ENCODE data around the gene APP. TPM values are rescaled to one million over a fixed set of nuclear protein-coding genes. Genes with fewer than 3 reads are reported as not detected.

Gene APP
- total and polyA plus RNA-seq, 10 of the 15 experiments (the other 5 are each of a cell fraction or from before 2014, with no cell fraction given), result 8.8 to 94.9 (median 51.0) TPM

DNA sequence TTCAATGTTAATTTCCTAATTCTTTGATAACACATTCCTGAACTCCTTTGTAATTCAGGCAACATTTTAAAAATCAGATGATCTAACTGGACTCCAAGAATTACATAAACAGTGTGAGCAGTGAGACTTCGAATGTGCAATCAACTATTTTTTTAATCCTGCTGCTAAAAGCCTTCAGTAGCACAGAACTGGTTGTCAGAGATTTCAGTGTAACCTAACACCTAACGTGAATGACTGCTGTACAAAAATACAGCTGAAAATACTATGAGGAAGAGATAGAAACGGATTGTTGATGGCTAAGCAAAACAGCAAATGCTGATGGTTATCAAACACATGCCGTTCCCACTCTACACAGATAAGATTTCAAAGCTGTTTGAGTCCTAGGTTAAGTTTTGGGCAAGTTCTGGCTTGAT is 46.1 kb downstream of the APP start:
- TF ChIP-seq, protein P1, sequence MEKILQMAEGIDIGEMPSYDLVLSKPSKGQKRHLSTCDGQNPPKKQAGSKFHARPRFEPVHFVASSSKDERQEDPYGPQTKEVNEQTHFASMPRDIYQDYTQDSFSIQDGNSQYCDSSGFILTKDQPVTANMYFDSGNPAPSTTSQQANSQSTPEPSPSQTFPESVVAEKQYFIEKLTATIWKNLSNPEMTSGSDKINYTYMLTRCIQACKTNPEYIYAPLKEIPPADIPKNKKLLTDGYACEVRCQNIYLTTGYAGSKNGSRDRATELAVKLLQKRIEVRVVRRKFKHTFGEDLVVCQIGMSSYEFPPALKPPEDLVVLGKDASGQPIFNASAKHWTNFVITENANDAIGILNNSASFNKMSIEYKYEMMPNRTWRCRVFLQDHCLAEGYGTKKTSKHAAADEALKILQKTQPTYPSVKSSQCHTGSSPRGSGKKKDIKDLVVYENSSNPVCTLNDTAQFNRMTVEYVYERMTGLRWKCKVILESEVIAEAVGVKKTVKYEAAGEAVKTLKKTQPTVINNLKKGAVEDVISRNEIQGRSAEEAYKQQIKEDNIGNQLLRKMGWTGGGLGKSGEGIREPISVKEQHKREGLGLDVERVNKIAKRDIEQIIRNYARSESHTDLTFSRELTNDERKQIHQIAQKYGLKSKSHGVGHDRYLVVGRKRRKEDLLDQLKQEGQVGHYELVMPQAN (conservative IDR thresholded peaks at IDR 0.05), result no peak
- TF ChIP-seq, protein P2, sequence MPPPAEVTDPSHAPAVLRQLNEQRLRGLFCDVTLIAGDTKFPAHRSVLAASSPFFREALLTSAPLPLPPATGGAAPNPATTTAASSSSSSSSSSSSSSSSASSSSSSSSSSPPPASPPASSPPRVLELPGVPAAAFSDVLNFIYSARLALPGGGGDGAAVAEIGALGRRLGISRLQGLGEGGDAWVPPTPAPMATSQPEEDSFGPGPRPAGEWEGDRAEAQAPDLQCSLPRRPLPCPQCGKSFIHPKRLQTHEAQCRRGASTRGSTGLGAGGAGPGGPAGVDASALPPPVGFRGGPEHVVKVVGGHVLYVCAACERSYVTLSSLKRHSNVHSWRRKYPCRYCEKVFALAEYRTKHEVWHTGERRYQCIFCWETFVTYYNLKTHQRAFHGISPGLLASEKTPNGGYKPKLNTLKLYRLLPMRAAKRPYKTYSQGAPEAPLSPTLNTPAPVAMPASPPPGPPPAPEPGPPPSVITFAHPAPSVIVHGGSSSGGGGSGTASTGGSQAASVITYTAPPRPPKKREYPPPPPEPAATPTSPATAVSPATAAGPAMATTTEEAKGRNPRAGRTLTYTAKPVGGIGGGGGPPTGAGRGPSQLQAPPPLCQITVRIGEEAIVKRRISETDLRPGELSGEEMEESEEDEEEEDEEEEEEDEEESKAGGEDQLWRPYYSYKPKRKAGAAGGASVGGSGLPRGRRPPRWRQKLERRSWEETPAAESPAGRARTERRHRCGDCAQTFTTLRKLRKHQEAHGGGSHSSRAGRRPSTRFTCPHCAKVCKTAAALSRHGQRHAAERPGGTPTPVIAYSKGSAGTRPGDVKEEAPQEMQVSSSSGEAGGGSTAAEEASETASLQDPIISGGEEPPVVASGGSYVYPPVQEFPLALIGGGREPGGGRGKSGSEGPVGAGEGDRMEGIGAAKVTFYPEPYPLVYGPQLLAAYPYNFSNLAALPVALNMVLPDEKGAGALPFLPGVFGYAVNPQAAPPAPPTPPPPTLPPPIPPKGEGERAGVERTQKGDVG (CRISPR knock-in tag; IDR thresholded peaks at IDR 0.05), result no peak
- TF ChIP-seq SP1 (IDR thresholded peaks at IDR 0.05; ENCODE audit: low read depth, low read length) (no peak), MEF2A (IDR thresholded peaks at IDR 0.05; ENCODE audit: insufficient read depth, low read depth, low read length) (no peak), RAD51 (IDR thresholded peaks at IDR 0.05) (no peak), CEBPB (IDR thresholded peaks at IDR 0.05; ENCODE audit: borderline replicate concordance in 1 of 2, low read depth in 2 of 2, low read length in 2 of 2) (no peak)
- TF ChIP-seq, protein P3, sequence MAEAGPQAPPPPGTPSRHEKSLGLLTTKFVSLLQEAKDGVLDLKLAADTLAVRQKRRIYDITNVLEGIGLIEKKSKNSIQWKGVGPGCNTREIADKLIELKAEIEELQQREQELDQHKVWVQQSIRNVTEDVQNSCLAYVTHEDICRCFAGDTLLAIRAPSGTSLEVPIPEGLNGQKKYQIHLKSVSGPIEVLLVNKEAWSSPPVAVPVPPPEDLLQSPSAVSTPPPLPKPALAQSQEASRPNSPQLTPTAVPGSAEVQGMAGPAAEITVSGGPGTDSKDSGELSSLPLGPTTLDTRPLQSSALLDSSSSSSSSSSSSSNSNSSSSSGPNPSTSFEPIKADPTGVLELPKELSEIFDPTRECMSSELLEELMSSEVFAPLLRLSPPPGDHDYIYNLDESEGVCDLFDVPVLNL (IDR thresholded peaks at IDR 0.05; ENCODE audit: low read depth, low read length), result no peak
- WGBS (ENCODE audit: insufficient coverage, insufficient replicate concordance, low lambda C conversion rate, missing lambda C conversion rate), result 18% methylated on average over 4 of the region's 4 CpGs
- Histone ChIP-seq H3K79me2 (ENCODE audit: control insufficient read depth, insufficient read depth, low read length) (no peaks in the 10 kb centered on the region), H3K9me3 (replicated peaks; ENCODE audit: control insufficient read depth, insufficient read depth, low read length) (no peaks in the 10 kb centered on the region), H2AFZ (ENCODE audit: control insufficient read depth, low read depth, low read length) (no peak overlapping the region), H4K20me1 (ENCODE audit: control insufficient read depth, insufficient read depth) (no peaks in the 10 kb centered on the region), H3K9ac (ENCODE audit: control insufficient read depth, insufficient read depth, low read length) (no peak overlapping the region), H3K4me2 (ENCODE audit: control insufficient read depth, insufficient read depth) (no peak overlapping the region), H3K27ac (ENCODE audit: control insufficient read depth, insufficient read depth) (no peak overlapping the region), H3K4me3 (no peak overlapping the region), H3K27me3 (replicated peaks in 1 of 2; ENCODE audit: control insufficient read depth in 2 of 2, insufficient read depth in 2 of 2, low read length in 1 of 2) (no peaks in the 10 kb centered on the region), H3K36me3 (ENCODE audit: control insufficient read depth in 2 of 2, insufficient read depth in 2 of 2, low read length in 1 of 2) (no peaks in the 10 kb centered on the region), H3K4me1 (ENCODE audit: control insufficient read depth, insufficient read depth, low read length) (no peaks in the 10 kb centered on the region)
- DNase-seq (ENCODE audit: low read depth, low spot score) (no peak), ATAC-seq (no peak), FAIRE-seq (no peak)
- intact Hi-C loops (cut with micrococcal nuclease; ENCODE audit: unreplicated experiment) (no loop called here), in situ Hi-C loops (cut with MboI) (no loop called here)
- no TSS peak for BruUV-seq (replicated peaks)
- ChIA-PET RAD21 (ENCODE audit: unreplicated experiment) (no interaction called here), SMC1A (ENCODE audit: uncharacterized antibody, unreplicated experiment) (interaction anchor here (0.7 kb wide), 1 partner anchor 10 kb away, joined by 3 read pairs; no protein-coding TSS in a partner anchor), CTCF (interaction anchor here (0.9 kb wide), 1 partner anchor 53 kb away, joined by 3 read pairs; no protein-coding TSS in a partner anchor), POLR2A (no interaction called here)

All from GM12878 (cell line).